H9 (cell line): ENCODE measurements around the gene SRRM2. TPM values are rescaled to one million over a fixed set of nuclear protein-coding genes. Genes with fewer than 3 reads are reported as not detected.

ENCODE experiments used
- DNase-seq: peaks from one replicate; pipeline ENCODE4 v3.0.0-alpha.2; 2017
- H2AFZ ChIP-seq: one replicate; pipeline ENCODE4 v1.6.1; 2013; ENCODE audit warnings: mild to moderate bottlenecking, low read length, control low read depth, moderate library complexity
- H2AK5ac ChIP-seq: 2 replicates; pipeline ENCODE4 v1.6.1; 2013; ENCODE audit warnings: low read length, control low read depth, mixed read lengths; ENCODE audit not compliant: insufficient read length
- H2BK120ac ChIP-seq: one replicate; pipeline ENCODE4 v1.6.1; 2013; ENCODE audit warnings: low read depth, mild to moderate bottlenecking, low read length, control low read depth, inconsistent platforms; ENCODE audit not compliant: poor library complexity, severe bottlenecking
- H2BK12ac ChIP-seq: 2 replicates; pipeline ENCODE4 v1.6.1; 2013; ENCODE audit warnings: low read length, control low read depth, mixed read lengths, low read depth; ENCODE audit not compliant: insufficient read length
- H2BK15ac ChIP-seq: 2 replicates; pipeline ENCODE4 v1.6.1; 2013; ENCODE audit warnings: low read depth, low read length, control low read depth
- H2BK20ac ChIP-seq: one replicate; pipeline ENCODE4 v1.6.1; 2013; ENCODE audit warnings: low read depth, mild to moderate bottlenecking, low read length, control low read depth, inconsistent platforms; ENCODE audit not compliant: poor library complexity, severe bottlenecking
- H2BK5ac ChIP-seq: 2 replicates; pipeline ENCODE4 v1.6.1; 2013; ENCODE audit warnings: low read length, control low read depth, mixed read lengths; ENCODE audit not compliant: insufficient read length
- H3K14ac ChIP-seq: 2 replicates; pipeline ENCODE4 v1.6.1; 2013; ENCODE audit warnings: low read length, control low read depth; ENCODE audit not compliant: insufficient read depth
- H3K18ac ChIP-seq: 2 replicates; pipeline ENCODE4 v1.6.1; 2013; ENCODE audit warnings: low read depth, mild to moderate bottlenecking, mixed read lengths, low read length, control low read depth; ENCODE audit not compliant: insufficient read length
- H3K23ac ChIP-seq: 2 replicates; pipeline ENCODE4 v1.6.1; 2013; ENCODE audit warnings: low read length, control low read depth, mixed read lengths, low read depth; ENCODE audit not compliant: insufficient read length
- H3K23me2 ChIP-seq: 2 replicates; pipeline ENCODE4 v1.6.1; 2013; ENCODE audit warnings: low read depth, mild to moderate bottlenecking, mixed read lengths, low read length, control low read depth; ENCODE audit not compliant: insufficient read length, poor library complexity, severe bottlenecking
- H3K27ac ChIP-seq: 2 replicates; pipeline ENCODE4 v1.5.1; 2013; ENCODE audit warnings: low read length, control low read depth, mixed read lengths, low read depth; ENCODE audit not compliant: insufficient read length
- H3K27me3 ChIP-seq: 2 replicates; pipeline ENCODE4 v1.6.1; 2013; ENCODE audit warnings: low read length, control low read depth, inconsistent platforms; ENCODE audit not compliant: insufficient read depth
- H3K4ac ChIP-seq: 2 replicates; pipeline ENCODE4 v1.6.1; 2013; ENCODE audit warnings: low read depth, mild to moderate bottlenecking, control low read depth, inconsistent platforms, low read length, moderate library complexity
- H3K4me1 ChIP-seq: 2 replicates; pipeline ENCODE4 v1.6.1; 2013; ENCODE audit warnings: low read length, control low read depth, inconsistent platforms; ENCODE audit not compliant: insufficient read depth
- H3K4me2 ChIP-seq: 2 replicates; pipeline ENCODE4 v1.6.1; 2013; ENCODE audit warnings: low read length, control low read depth, mixed read lengths; ENCODE audit not compliant: insufficient read length, insufficient read depth
- H3K56ac ChIP-seq: 2 replicates; pipeline ENCODE4 v1.6.1; 2013; ENCODE audit warnings: low read depth, mild to moderate bottlenecking, mixed read lengths, low read length, control low read depth; ENCODE audit not compliant: insufficient read length
- H3K79me1 ChIP-seq: 2 replicates; pipeline ENCODE4 v1.6.1; 2013; ENCODE audit warnings: low read depth, mild to moderate bottlenecking, moderate library complexity, low read length, control low read depth, inconsistent platforms; ENCODE audit not compliant: insufficient read depth, poor library complexity, severe bottlenecking
- H3K79me2 ChIP-seq: 2 replicates; pipeline ENCODE4 v1.6.1; 2013; ENCODE audit warnings: low read length, control low read depth, inconsistent platforms; ENCODE audit not compliant: insufficient read depth
- H3K9ac ChIP-seq: 2 replicates; pipeline ENCODE4 v1.6.1; 2013; ENCODE audit warnings: low read length, control low read depth, mixed read lengths; ENCODE audit not compliant: insufficient read length; ENCODE audit errors: extremely low read depth
- H3K9me3 ChIP-seq: one replicate; pipeline ENCODE4 v1.6.1; 2013; ENCODE audit warnings: low read depth, low read length, inconsistent platforms; ENCODE audit not compliant: control insufficient read depth
- H3T11ph ChIP-seq: one replicate; pipeline ENCODE4 v1.6.1; 2013; ENCODE audit warnings: mild to moderate bottlenecking, low read length, control low read depth, inconsistent platforms
- H4K20me1 ChIP-seq: one replicate; pipeline ENCODE4 v1.6.1; 2013; ENCODE audit not compliant: control insufficient read depth, insufficient read length, insufficient read depth
- H4K5ac ChIP-seq: 2 replicates; pipeline ENCODE4 v1.6.1; 2013; ENCODE audit warnings: low read depth, mild to moderate bottlenecking, mixed read lengths, low read length, control low read depth; ENCODE audit not compliant: insufficient read length
- H4K8ac ChIP-seq: replicated peaks from 2 replicates; pipeline ENCODE4 v1.6.1; 2013; ENCODE audit warnings: low read length, control low read depth, mixed read lengths, low read depth; ENCODE audit not compliant: insufficient read length
- H4K91ac ChIP-seq: 2 replicates; pipeline ENCODE4 v1.6.1; 2013; ENCODE audit warnings: low read depth, mild to moderate bottlenecking, moderate library complexity, mixed read lengths, low read length, control low read depth; ENCODE audit not compliant: insufficient read length
- H3K27ac Mint-ChIP-seq, 3 experiments: 2 replicates in 2 of 3; 3 replicates in 1 of 3; pipeline ENCODE4 v1.8.0; 2020 to 2021; ENCODE audit warnings: mixed read lengths in 3 of 3, mild to moderate bottlenecking in 1 of 3, moderate library complexity in 1 of 3
- H3K27me3 Mint-ChIP-seq: 2 replicates; pipeline ENCODE4 v1.8.0; 2021; ENCODE audit warnings: low read depth, mild to moderate bottlenecking, moderate library complexity, mixed read lengths
- H3K36me3 Mint-ChIP-seq, 3 experiments: 2 replicates in 2 of 3; 3 replicates in 1 of 3; pipeline ENCODE4 v1.8.0; 2020 to 2021; ENCODE audit warnings: low read depth in 3 of 3, mixed read lengths in 3 of 3; ENCODE audit not compliant: insufficient read depth in 1 of 3
- H3K4me1 Mint-ChIP-seq, 2 experiments: 2 replicates each; pipeline ENCODE4 v1.8.0; 2020; ENCODE audit warnings: mixed read lengths in 2 of 2
- H3K4me3 Mint-ChIP-seq, 2 experiments: 2 replicates in 1 of 2; 3 replicates in 1 of 2; pipeline ENCODE4 v1.8.0; 2020 to 2021; ENCODE audit warnings: mild to moderate bottlenecking in 2 of 2, mixed read lengths in 2 of 2, moderate library complexity in 1 of 2
- H3K9me3 Mint-ChIP-seq, 2 experiments: 2 replicates in 1 of 2; 3 replicates in 1 of 2; pipeline ENCODE4 v1.8.0; 2020; ENCODE audit warnings: mild to moderate bottlenecking in 2 of 2, mixed read lengths in 2 of 2, moderate library complexity in 1 of 2
- CTCF ChIP-seq: fragments of 200-600 bp; sonication (generic); conservative IDR thresholded peaks from 3 replicates; pipeline ENCODE4 v1.8.0; 2021; ENCODE audit warnings: antibody characterized with exemption, mild to moderate bottlenecking
- WGBS: extraction: QIAGEN DNeasy Blood & Tissue Kit; methylation state at CpG from one replicate; pipeline ENCODE4 v1.1.7; 2013; ENCODE audit warnings: missing lambda C conversion rate, low lambda C conversion rate, mixed read lengths; ENCODE audit not compliant: insufficient read length; ENCODE audit errors: extremely low coverage; 5-methylcytosine and 5-hydroxymethylcytosine counted together
- total RNA-seq: library from RNA; stranded (reverse); gene quantifications from 2 replicates; pipeline ENCODE4 v1.2.1, GENCODE V29; 2021

The SRRM2 gene
- total RNA-seq, 1 experiment from 2014 or later, result 694 TPM

DNA sequence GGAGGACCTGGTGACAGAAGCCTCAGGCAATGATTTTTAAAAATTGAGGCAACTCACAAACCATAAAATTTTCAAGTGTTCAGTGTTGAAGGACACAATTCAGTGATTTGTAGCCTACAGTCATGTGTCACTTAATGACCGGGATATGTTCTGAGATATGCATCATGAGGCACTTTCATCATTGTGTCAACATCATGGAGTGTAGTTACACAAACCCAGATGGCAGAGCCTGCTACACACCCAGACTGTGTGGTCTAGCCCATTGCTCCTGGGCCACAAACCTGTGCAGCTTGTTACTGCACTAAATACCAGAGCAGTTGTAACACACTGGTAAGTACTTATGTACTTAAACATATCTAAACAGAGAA, 47.4 kb downstream of the SRRM2 start:
- Mint-ChIP-seq H3K27ac (no peak overlapping the region), H3K36me3 (peaks cover 0 to 4% (median 0%) of the 10 kb centered on the region in 3 experiments; a peak in 2 of 7 replicates), H3K27me3 (peaks cover 17% of the 10 kb centered on the region), H3K9me3 (peaks cover 20 to 21% of the 10 kb centered on the region in 2 experiments), H3K4me1 (peaks cover 5 to 8% of the 10 kb centered on the region in 2 experiments; a peak in 3 of 4 replicates), H3K4me3 (no peak overlapping the region)
- H2BK12ac ChIP-seq, result no peak overlapping the region
- no peak overlapping the region for H3K14ac ChIP-seq
- no peak overlapping the region for H4K5ac ChIP-seq
- no peaks in the 10 kb centered on the region for H3K4me1 ChIP-seq
- no peaks in the 10 kb centered on the region for H3K79me2 ChIP-seq
- H4K8ac ChIP-seq, result no peak overlapping the region
- no peak for TF ChIP-seq CTCF
- H3K27ac ChIP-seq, result no peak overlapping the region
- H4K91ac ChIP-seq, result no peak overlapping the region
- peaks cover 10% of the 10 kb centered on the region for H3K9me3 ChIP-seq
- H3T11ph ChIP-seq, result no peak overlapping the region
- H3K18ac ChIP-seq, result no peak overlapping the region
- H3K4ac ChIP-seq, result no peak overlapping the region
- H3K79me1 ChIP-seq, result no peaks in the 10 kb centered on the region
- no peak overlapping the region for H2BK15ac ChIP-seq
- H3K4me2 ChIP-seq, result no peak overlapping the region
- no peak overlapping the region for H2BK20ac ChIP-seq
- no peak overlapping the region for H2BK5ac ChIP-seq
- DNase-seq, result no peak
- no peaks in the 10 kb centered on the region for H3K23me2 ChIP-seq
- no peak overlapping the region for H2BK120ac ChIP-seq
- no peak overlapping the region for H3K9ac ChIP-seq
- no peak overlapping the region for H2AK5ac ChIP-seq
- no peak overlapping the region for H3K56ac ChIP-seq
- no peak overlapping the region for H2AFZ ChIP-seq
- H3K27me3 ChIP-seq, result no peaks in the 10 kb centered on the region
- H3K23ac ChIP-seq, result no peak overlapping the region
- no CpG with 5 or more reads among the region's 1 CpG for WGBS
- H4K20me1 ChIP-seq, result no peaks in the 10 kb centered on the region
